Ascending aorta (tissue), 2 donors: ENCODE data around the gene HIBCH. TPM values are rescaled to one million over a fixed set of nuclear protein-coding genes. Genes with fewer than 3 reads are reported as not detected.
"Not testable (repeated sequence)": the region's sequence is repeated elsewhere in the genome, so short reads cannot be mapped to it uniquely, and the experiment has no call there.

Experiments used
- DNase-seq, 2 donors: peaks; one replicate each; pipeline ENCODE4 v3.0.0-alpha.2; 2019; ENCODE audit warnings: low spot score in 2 of 2
- H3K27ac ChIP-seq, 2 donors: fragments of 200-600 bp; sonication (generic); one replicate each; pipeline ENCODE4 v1.5.1; 2016 to 2017; ENCODE audit warnings: mild to moderate bottlenecking in 1 of 2
- H3K27me3 ChIP-seq: fragments of 200-600 bp; sonication (generic); one replicate; pipeline ENCODE4 v1.5.1; 2017
- H3K36me3 ChIP-seq, 2 donors: fragments of 200-600 bp; sonication (generic); one replicate each; pipeline ENCODE4 v1.5.1; 2016
- H3K4me1 ChIP-seq, 2 donors: fragments of 200-600 bp; sonication (generic); one replicate each; pipeline ENCODE4 v1.5.1; 2016 to 2017; ENCODE audit warnings: mild to moderate bottlenecking in 1 of 2
- H3K4me3 ChIP-seq, 2 donors: fragments of 200-600 bp; sonication (generic); one replicate each; pipeline ENCODE4 v1.5.1; 2016 to 2017; ENCODE audit warnings: mild to moderate bottlenecking in 1 of 2
- H3K9me3 ChIP-seq, 2 donors: fragments of 200-600 bp; sonication (generic); one replicate each; pipeline ENCODE4 v1.5.1; 2016
- intact Hi-C: fragments of 100-400 bp; cut with DNase I; formaldehyde crosslinking; loops from one replicate; pipeline ENCODE4 v1.15.1; 2023
- total RNA-seq: library from RNA; depleted of rRNA; stranded (reverse); fragments of >200 nt; gene quantifications from one replicate; pipeline ENCODE4 v1.1.0, GENCODE V29; 2016
- TF ChIP-seq, protein P1 (sequence below), 3 experiments: fragments of 200-600 bp in 2 of 3; fragments of 450-650 bp in 1 of 3; sonication (generic) in 2 of 3; IDR thresholded peaks; one replicate each; pipeline ENCODE4 v1.5.1; 2016 to 2019; ENCODE audit warnings: antibody characterized with exemption in 3 of 3, mild to moderate bottlenecking in 1 of 3, moderate library complexity in 1 of 3

Gene HIBCH
- total RNA-seq, 1 donor from 2014 or later, result 3.7 TPM

DNA sequence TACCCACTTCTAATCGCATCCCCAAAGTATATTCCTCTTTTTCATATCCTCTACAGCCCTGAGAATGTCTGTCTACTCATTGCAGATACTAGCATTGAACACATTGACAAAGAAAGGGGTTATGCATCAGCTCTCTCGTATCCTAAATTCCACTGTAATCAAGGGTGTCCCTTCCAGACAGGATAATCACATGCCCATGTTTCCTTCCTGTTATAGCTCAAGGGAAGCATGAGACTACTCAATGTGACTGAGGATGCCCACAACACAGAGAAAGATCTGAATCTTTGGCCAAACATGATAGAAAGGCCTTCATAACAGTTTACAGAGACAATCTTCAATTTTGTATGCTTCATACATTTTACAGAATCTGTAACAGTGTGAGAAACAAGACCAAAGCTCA, 69.2 kb downstream of the HIBCH start:
- Histone ChIP-seq H3K9me3 (no peaks in the 10 kb centered on the region), H3K4me1 (no peaks in the 10 kb centered on the region), H3K36me3 (peaks cover 26 to 65% of the 10 kb centered on the region in 2 donors), H3K27ac (no peak overlapping the region), H3K4me3 (no peak overlapping the region), H3K27me3 (no peaks in the 10 kb centered on the region)
- DNase-seq, result no peak
- intact Hi-C loops, result no loop called here
- TF ChIP-seq, protein P1, sequence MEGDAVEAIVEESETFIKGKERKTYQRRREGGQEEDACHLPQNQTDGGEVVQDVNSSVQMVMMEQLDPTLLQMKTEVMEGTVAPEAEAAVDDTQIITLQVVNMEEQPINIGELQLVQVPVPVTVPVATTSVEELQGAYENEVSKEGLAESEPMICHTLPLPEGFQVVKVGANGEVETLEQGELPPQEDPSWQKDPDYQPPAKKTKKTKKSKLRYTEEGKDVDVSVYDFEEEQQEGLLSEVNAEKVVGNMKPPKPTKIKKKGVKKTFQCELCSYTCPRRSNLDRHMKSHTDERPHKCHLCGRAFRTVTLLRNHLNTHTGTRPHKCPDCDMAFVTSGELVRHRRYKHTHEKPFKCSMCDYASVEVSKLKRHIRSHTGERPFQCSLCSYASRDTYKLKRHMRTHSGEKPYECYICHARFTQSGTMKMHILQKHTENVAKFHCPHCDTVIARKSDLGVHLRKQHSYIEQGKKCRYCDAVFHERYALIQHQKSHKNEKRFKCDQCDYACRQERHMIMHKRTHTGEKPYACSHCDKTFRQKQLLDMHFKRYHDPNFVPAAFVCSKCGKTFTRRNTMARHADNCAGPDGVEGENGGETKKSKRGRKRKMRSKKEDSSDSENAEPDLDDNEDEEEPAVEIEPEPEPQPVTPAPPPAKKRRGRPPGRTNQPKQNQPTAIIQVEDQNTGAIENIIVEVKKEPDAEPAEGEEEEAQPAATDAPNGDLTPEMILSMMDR (IDR thresholded peaks at IDR 0.05), result no peak

DNA sequence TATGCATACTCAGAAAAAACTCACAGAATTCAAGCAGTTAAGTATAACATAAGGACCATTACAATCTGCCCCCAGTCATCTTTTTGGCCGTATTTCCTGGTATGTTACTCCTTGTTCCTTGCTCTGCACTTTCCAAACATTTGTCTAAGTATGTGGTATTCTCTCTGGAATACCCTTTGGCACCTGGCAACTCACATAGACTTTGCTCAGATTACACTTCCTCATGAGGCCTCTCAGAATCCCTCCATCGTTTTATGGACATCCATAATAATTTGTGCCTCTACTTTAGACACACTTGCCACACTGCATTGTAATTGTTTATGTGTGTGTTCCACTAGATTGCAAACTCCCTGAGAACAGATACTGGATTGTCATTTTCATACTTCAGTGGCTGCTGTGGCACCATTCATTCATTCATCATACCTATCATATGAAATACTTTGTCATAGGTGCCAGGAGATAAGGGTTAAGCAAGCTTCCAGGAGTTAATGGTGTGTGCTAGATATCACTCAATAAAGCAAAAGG, 84.0 kb downstream of the HIBCH start:
- Histone ChIP-seq H3K36me3 (peaks cover 11 to 17% of the 10 kb centered on the region in 2 donors), H3K27me3 (no peaks in the 10 kb centered on the region), H3K4me3 (no peak overlapping the region), H3K9me3 (peaks cover 0 to 7% of the 10 kb centered on the region in 2 donors), H3K4me1 (no peaks in the 10 kb centered on the region), H3K27ac (no peak overlapping the region)
- TF ChIP-seq, protein P1 (IDR thresholded peaks at IDR 0.05), result no peak
- intact Hi-C loops, result no loop called here
- DNase-seq, result no peak

DNA sequence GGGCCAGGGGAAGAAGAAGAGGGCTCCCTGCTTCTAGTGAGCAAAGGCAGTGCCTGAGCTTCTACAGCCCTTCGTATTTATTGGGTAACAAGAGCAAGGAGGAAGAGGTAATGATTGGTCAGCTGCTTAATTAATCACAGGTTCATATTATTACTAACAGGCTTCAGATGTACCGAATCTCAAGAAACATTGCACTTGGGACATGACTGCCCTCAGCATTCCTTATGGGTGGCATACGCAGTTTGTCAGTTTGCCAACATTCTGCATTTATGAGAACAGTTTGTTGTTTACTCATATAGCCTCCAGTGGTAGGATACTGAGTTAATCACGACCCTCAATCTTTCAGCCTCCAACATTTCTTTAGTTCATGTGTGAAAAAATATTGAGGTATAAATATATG, 84.5 kb downstream of the HIBCH start:
- Histone ChIP-seq H3K36me3 (peaks cover 11 to 17% of the 10 kb centered on the region in 2 donors), H3K9me3 (peaks cover 0 to 3% of the 10 kb centered on the region in 2 donors), H3K27ac (no peak overlapping the region), H3K4me1 (no peaks in the 10 kb centered on the region), H3K4me3 (no peak overlapping the region), H3K27me3 (no peaks in the 10 kb centered on the region)
- TF ChIP-seq, protein P1 (IDR thresholded peaks at IDR 0.05), result no peak
- intact Hi-C loops, result no loop called here
- no peak for DNase-seq

DNA sequence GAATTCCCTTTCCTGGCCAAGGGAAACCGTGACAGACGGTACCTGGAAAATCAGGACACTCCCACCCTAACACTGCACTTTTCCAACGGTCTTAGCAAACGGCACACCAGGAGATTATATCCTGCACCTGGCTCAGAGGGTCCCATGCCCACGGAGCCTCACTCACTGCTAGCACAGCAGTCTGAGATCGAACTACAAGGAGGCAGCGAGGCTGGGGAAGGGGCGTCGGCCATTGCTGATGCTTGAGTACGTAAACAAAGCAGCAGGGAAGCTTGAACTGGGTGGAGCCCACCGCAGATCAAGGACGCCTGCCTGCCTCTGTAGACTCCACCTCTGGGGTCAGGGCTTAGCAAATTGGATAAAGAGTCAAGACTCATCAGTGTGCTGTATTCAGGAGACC, 95.6 kb downstream of the HIBCH start:
- H3K36me3 ChIP-seq, result peaks cover 9 to 24% of the 10 kb centered on the region in 2 donors
- DNase-seq, H3K9me3 ChIP-seq, intact Hi-C loops, H3K27me3 ChIP-seq, H3K4me3 ChIP-seq, H3K4me1 ChIP-seq, H3K27ac ChIP-seq: not testable (repeated sequence)

DNA sequence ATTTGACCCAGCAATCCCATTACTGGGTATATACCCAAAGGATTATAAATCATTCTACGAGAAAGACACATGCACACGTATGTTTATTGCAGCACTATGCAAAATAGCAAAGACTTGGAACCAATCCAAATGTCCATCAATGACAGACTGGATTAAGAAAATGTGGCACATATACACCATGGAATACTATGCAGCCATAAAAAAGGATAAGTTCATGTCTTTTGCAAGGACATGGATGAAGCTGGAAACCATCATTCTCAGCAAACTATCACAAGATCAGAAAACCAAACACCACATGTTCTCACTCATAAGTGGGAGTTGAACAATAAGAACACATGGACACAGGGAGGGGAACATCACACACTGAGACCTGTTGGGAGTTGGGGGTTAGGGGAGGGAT, 96.9 kb downstream of the HIBCH start:
- H3K4me1 ChIP-seq, H3K27me3 ChIP-seq, intact Hi-C loops, DNase-seq, H3K27ac ChIP-seq, H3K4me3 ChIP-seq, H3K9me3 ChIP-seq: not testable (repeated sequence)
- H3K36me3 ChIP-seq, result peaks cover 9 to 26% of the 10 kb centered on the region in 2 donors

DNA sequence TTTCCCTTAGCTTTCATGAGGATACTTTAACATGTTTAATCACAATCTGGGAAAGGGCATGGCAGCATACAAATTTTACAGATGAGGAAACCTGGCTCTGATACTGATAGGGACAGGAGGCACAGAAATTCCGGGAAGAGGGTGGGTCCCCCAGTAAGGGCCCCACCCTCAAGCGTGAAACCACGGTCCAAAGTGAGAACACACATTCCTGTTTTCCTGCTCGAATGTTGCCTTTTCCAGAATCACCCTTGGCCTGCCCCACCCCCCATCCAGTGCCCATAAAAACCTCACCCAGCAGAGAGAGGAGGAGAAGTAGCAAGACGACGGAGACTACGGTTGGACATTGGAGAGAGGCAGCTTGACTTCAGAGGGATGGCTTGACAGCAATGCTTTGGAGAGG, 98.2 kb downstream of the HIBCH start:
- Histone ChIP-seq H3K27ac (no peak overlapping the region), H3K27me3 (no peaks in the 10 kb centered on the region), H3K36me3 (peaks cover 9 to 26% of the 10 kb centered on the region in 2 donors), H3K9me3 (peaks cover 0 to 4% of the 10 kb centered on the region in 2 donors), H3K4me1 (peaks cover 0 to 5% of the 10 kb centered on the region in 2 donors), H3K4me3 (no peak overlapping the region)
- TF ChIP-seq, protein P1 (IDR thresholded peaks at IDR 0.05), result no peak
- intact Hi-C loops, result no loop called here
- no peak for DNase-seq

DNA sequence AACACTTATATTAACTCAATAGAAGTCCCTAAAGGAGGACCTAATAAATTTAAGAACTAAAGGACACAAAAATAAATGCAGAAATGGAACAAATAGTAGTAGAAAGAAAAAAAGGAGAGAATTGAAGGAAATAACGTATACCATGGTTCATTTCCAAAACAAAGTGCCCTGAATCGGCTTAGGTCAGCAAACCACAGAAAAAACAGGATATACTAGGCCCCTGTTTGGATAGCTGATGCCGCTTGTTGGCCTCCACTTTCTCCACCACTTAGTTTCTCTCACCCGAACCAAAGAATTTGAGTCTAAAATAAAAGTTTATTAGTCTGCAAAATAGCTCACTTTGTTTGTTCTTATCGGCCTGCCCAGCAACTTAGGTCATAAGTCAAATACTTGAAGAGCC, 100.4 kb downstream of the HIBCH start:
- intact Hi-C loops, result no loop called here
- peaks cover 0 to 4% of the 10 kb centered on the region in 2 donors for H3K9me3 ChIP-seq
- no peak overlapping the region for H3K4me3 ChIP-seq
- DNase-seq, result no peak
- H3K36me3 ChIP-seq, result peaks cover 9 to 21% of the 10 kb centered on the region in 2 donors
- H3K27ac ChIP-seq, result no peak overlapping the region
- peaks cover under 1 to 24% of the 10 kb centered on the region in 2 donors for H3K4me1 ChIP-seq
- TF ChIP-seq, protein P1 (IDR thresholded peaks at IDR 0.05), result no peak
- no peaks in the 10 kb centered on the region for H3K27me3 ChIP-seq
